Gastroesophageal sphincter (tissue), 3 donors: ENCODE results near the gene FNDC3B.

ENCODE experiments used
- POLR2A ChIP-seq, 2 donors: fragments of 450-650 bp; IDR thresholded peaks; one replicate each; pipeline ENCODE4 v1.6.1; 2017; ENCODE audit warnings: antibody characterized with exemption in 2 of 2, mild to moderate bottlenecking in 2 of 2, moderate library complexity in 1 of 2
- POLR2AphosphoS5 ChIP-seq: sonication (generic); formaldehyde crosslinking; IDR thresholded peaks from one replicate; pipeline ENCODE4 v1.6.1; 2017; ENCODE audit warnings: antibody characterized with exemption
- TF ChIP-seq, protein P1 (sequence below), 4 experiments: fragments of 200-600 bp in 2 of 4; fragments of 450-650 bp in 2 of 4; sonication (generic) in 1 of 4; IDR thresholded peaks; one replicate each; pipeline ENCODE4 v1.5.1; 2017 to 2019; ENCODE audit warnings: antibody characterized with exemption in 4 of 4, mild to moderate bottlenecking in 2 of 4, moderate library complexity in 2 of 4

- no peak for TF ChIP-seq POLR2A (IDR thresholded peaks at IDR 0.05)
- TF ChIP-seq, protein P1, sequence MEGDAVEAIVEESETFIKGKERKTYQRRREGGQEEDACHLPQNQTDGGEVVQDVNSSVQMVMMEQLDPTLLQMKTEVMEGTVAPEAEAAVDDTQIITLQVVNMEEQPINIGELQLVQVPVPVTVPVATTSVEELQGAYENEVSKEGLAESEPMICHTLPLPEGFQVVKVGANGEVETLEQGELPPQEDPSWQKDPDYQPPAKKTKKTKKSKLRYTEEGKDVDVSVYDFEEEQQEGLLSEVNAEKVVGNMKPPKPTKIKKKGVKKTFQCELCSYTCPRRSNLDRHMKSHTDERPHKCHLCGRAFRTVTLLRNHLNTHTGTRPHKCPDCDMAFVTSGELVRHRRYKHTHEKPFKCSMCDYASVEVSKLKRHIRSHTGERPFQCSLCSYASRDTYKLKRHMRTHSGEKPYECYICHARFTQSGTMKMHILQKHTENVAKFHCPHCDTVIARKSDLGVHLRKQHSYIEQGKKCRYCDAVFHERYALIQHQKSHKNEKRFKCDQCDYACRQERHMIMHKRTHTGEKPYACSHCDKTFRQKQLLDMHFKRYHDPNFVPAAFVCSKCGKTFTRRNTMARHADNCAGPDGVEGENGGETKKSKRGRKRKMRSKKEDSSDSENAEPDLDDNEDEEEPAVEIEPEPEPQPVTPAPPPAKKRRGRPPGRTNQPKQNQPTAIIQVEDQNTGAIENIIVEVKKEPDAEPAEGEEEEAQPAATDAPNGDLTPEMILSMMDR (IDR thresholded peaks at IDR 0.05), result no peak
- TF ChIP-seq POLR2AphosphoS5, result no peak
These were observed 161.9 kb downstream of the FNDC3B start for GRCh38 chr3:172201136-172201869.
